H7 (cell line): Measurements from ENCODE around the gene ORAI2. TPM values are rescaled to one million over a fixed set of nuclear protein-coding genes. Genes with fewer than 3 reads are reported as not detected.
"Not testable (repeated sequence)": the region's sequence is repeated elsewhere in the genome, so short reads cannot be mapped to it uniquely, and the experiment has no call there.

ENCODE experiments used
- DNase-seq: peaks from one replicate; pipeline ENCODE4 v3.0.0; 2012
- H3K27me3 ChIP-seq: 2 replicates; pipeline ENCODE4 v1.6.0; 2011; ENCODE audit warnings: mild to moderate bottlenecking, low read length; ENCODE audit not compliant: control insufficient read depth, insufficient read depth
- H3K36me3 ChIP-seq: replicated peaks from 2 replicates; pipeline ENCODE4 v1.5.1; 2011; ENCODE audit warnings: low read length; ENCODE audit not compliant: control insufficient read depth, insufficient read depth
- H3K4me3 ChIP-seq: 2 replicates; pipeline ENCODE4 v1.5.1; 2011; ENCODE audit warnings: low read depth, mild to moderate bottlenecking, control low read depth, low read length, moderate library complexity; ENCODE audit not compliant: insufficient read depth
- total RNA-seq: library from RNA; depleted of rRNA; stranded (reverse); fragments of >200 nt; shearing (Covaris generic); gene quantifications from 2 replicates; pipeline ENCODE4 v1.2.3, GENCODE V29; 2014

Gene ORAI2
- total RNA-seq, 1 experiment from 2014 or later: 13.3 TPM

GRCh38 chr7:102407910-102408309, 25.5 kb upstream of the ORAI2 start:
- no peaks in the 10 kb centered on the region for H3K27me3 ChIP-seq
- DNase-seq: no peak
- peaks cover 31% of the 10 kb centered on the region for H3K36me3 ChIP-seq
- no peak overlapping the region for H3K4me3 ChIP-seq

GRCh38 chr7:102408530-102408929, 24.8 kb upstream of the ORAI2 start:
- H3K27me3 ChIP-seq, DNase-seq, H3K4me3 ChIP-seq: not testable (repeated sequence)
- peaks cover 32% of the 10 kb centered on the region for H3K36me3 ChIP-seq

- no peak for DNase-seq
- Histone ChIP-seq H3K36me3 (peaks cover 32% of the 10 kb centered on the region), H3K27me3 (no peaks in the 10 kb centered on the region), H3K4me3 (no peak overlapping the region)
Measured at GRCh38 chr7:102409340-102409739, 24.0 kb upstream of the ORAI2 start.

GRCh38 chr7:102410123-102410522, 23.3 kb upstream of the ORAI2 start:
- Histone ChIP-seq H3K4me3 (no peak overlapping the region), H3K36me3 (peaks cover 31% of the 10 kb centered on the region), H3K27me3 (no peaks in the 10 kb centered on the region)
- DNase-seq: no peak

- H3K27me3 ChIP-seq: no peaks in the 10 kb centered on the region
Measured at GRCh38 chr7:102410918-102411317, 22.5 kb upstream of the ORAI2 start.

GRCh38 chr7:102412548-102412947, 20.8 kb upstream of the ORAI2 start:
- Histone ChIP-seq H3K36me3 (peaks cover 17% of the 10 kb centered on the region), H3K4me3 (no peak overlapping the region), H3K27me3 (no peaks in the 10 kb centered on the region)
- DNase-seq: peak; percentile 76

More at GRCh38 chr7:102410918-102411317, 22.5 kb upstream of the ORAI2 start:
- H3K36me3 ChIP-seq: peaks cover 24% of the 10 kb centered on the region
- no peak for DNase-seq
- H3K4me3 ChIP-seq: no peak overlapping the region

- H3K4me3 ChIP-seq: no peak overlapping the region
- H3K36me3 ChIP-seq: peaks cover 11% of the 10 kb centered on the region
- no peak for DNase-seq
- H3K27me3 ChIP-seq: no peaks in the 10 kb centered on the region
Measured at GRCh38 chr7:102413091-102413490, 20.3 kb upstream of the ORAI2 start.

GRCh38 chr7:102413611-102414010, 19.8 kb upstream of the ORAI2 start:
- DNase-seq: no peak
- Histone ChIP-seq H3K4me3 (no peak overlapping the region), H3K27me3 (no peaks in the 10 kb centered on the region), H3K36me3 (peaks cover 9% of the 10 kb centered on the region)

GRCh38 chr7:102415685-102416225, 17.6 kb upstream of the ORAI2 start:
- Histone ChIP-seq H3K27me3 (no peaks in the 10 kb centered on the region), H3K36me3 (peaks cover 3% of the 10 kb centered on the region), H3K4me3 (no peak overlapping the region)
- DNase-seq: no peak

GRCh38 chr7:102416406-102416805, 17.0 kb upstream of the ORAI2 start:
- DNase-seq: no peak
- H3K4me3 ChIP-seq: no peak overlapping the region
- peaks cover 3% of the 10 kb centered on the region for H3K36me3 ChIP-seq
- no peaks in the 10 kb centered on the region for H3K27me3 ChIP-seq

GRCh38 chr7:102417105-102417504, 16.3 kb upstream of the ORAI2 start:
- H3K27me3 ChIP-seq: no peaks in the 10 kb centered on the region
- no peak for DNase-seq
- H3K36me3 ChIP-seq: peaks cover 3% of the 10 kb centered on the region
- H3K4me3 ChIP-seq: no peak overlapping the region

GRCh38 chr7:102418592-102418991, 14.8 kb upstream of the ORAI2 start:
- Histone ChIP-seq H3K4me3 (no peak overlapping the region), H3K36me3 (peaks cover 1% of the 10 kb centered on the region), H3K27me3 (no peaks in the 10 kb centered on the region)
- no peak for DNase-seq

- Histone ChIP-seq H3K27me3 (no peaks in the 10 kb centered on the region), H3K4me3 (no peak overlapping the region), H3K36me3 (peaks cover 9% of the 10 kb centered on the region)
- no peak for DNase-seq
Measured at GRCh38 chr7:102421706-102422240, 11.6 kb upstream of the ORAI2 start.

- DNase-seq: peak; percentile 63
Measured at GRCh38 chr7:102424129-102424551, 9.2 kb upstream of the ORAI2 start.

GRCh38 chr7:102424787-102425218, 8.6 kb upstream of the ORAI2 start:
- H3K36me3 ChIP-seq: peaks cover 9% of the 10 kb centered on the region
- no peak overlapping the region for H3K4me3 ChIP-seq
- no peaks in the 10 kb centered on the region for H3K27me3 ChIP-seq
- peak; percentile 32 for DNase-seq

More at GRCh38 chr7:102424129-102424551, 9.2 kb upstream of the ORAI2 start:
- Histone ChIP-seq H3K27me3 (no peaks in the 10 kb centered on the region), H3K36me3 (peaks cover 9% of the 10 kb centered on the region), H3K4me3 (no peak overlapping the region)
